Kidney capillary endothelial cell (primary cell): ENCODE results near the gene NNAT.
"Not testable (repeated sequence)": the region's sequence is repeated elsewhere in the genome, so short reads cannot be mapped to it uniquely, and the experiment has no call there.

ENCODE experiments used
- DNase-seq: peaks from one replicate; pipeline ENCODE4 v3.0.0-alpha.2; 2018; ENCODE audit warnings: low spot score

NNAT gene

GRCh38 chr20:37524859-37525708 is 4.0 kb downstream of the NNAT start:
- DNase-seq, result no peak

- DNase-seq, result no peak
Measured at GRCh38 chr20:37525810-37526209, 4.8 kb downstream of the NNAT start.

- DNase-seq, result peak; percentile 52
Measured at GRCh38 chr20:37526238-37526838, 5.3 kb downstream of the NNAT start.

GRCh38 chr20:37526839-37527637 is 6.0 kb downstream of the NNAT start:
- peak; percentile 38 for DNase-seq

GRCh38 chr20:37527638-37528445 is 6.8 kb downstream of the NNAT start, which contains the start of gene BLCAP:
Gene BLCAP, minus strand, starts transcription at chr20:37527876. Its CDS starts 8,702 bp downstream, at chr20:37519174.
- DNase-seq, result peak; percentile 81

GRCh38 chr20:37528446-37529213 is 7.6 kb downstream of the NNAT start:
- DNase-seq, result no peak

- DNase-seq, result no peak
Measured at GRCh38 chr20:37529214-37529967, 8.3 kb downstream of the NNAT start.

GRCh38 chr20:37529968-37530600 is 9.0 kb downstream of the NNAT start:
- no peak for DNase-seq

GRCh38 chr20:37530696-37531095 is 9.6 kb downstream of the NNAT start:
- DNase-seq, result no peak

- DNase-seq, result no peak
Measured at GRCh38 chr20:37531856-37532255, 10.8 kb downstream of the NNAT start.

GRCh38 chr20:37533154-37533715 is 12.2 kb downstream of the NNAT start:
- no peak for DNase-seq

GRCh38 chr20:37534401-37535157 is 13.5 kb downstream of the NNAT start:
- DNase-seq, result peak; percentile 71

GRCh38 chr20:37535443-37536132 is 14.5 kb downstream of the NNAT start:
- DNase-seq, result no peak

GRCh38 chr20:37537505-37537904 is 16.5 kb downstream of the NNAT start:
- DNase-seq, result no peak

- DNase-seq, result no peak
Measured at GRCh38 chr20:37538003-37538402, 17.0 kb downstream of the NNAT start.

GRCh38 chr20:37539424-37539823 is 18.4 kb downstream of the NNAT start:
- no peak for DNase-seq

GRCh38 chr20:37540001-37540400 is 19.0 kb downstream of the NNAT start:
- no peak for DNase-seq

GRCh38 chr20:37540838-37541237 is 19.8 kb downstream of the NNAT start:
- DNase-seq, result not testable (repeated sequence)
